Upper lobe of right lung (tissue), 1 donor: ENCODE results near the gene CALD1. TPM values are rescaled to one million over a fixed set of nuclear protein-coding genes. Genes with fewer than 3 reads are reported as not detected.

ENCODE experiments used
- ATAC-seq: fragments of 200-7000 bp; cut with Tn5 transposase; one replicate; pipeline ENCODE4 v1.9.1; 2020; ENCODE audit warnings: mild to moderate bottlenecking, moderate library complexity
- DNase-seq: peaks from one replicate; pipeline ENCODE4 v3.0.0-alpha.2; 2020
- H3K27ac ChIP-seq: fragments of 200-600 bp; one replicate; pipeline ENCODE4 v1.8.0; 2022
- H3K27me3 ChIP-seq: fragments of 200-600 bp; one replicate; pipeline ENCODE4 v1.8.0; 2022; ENCODE audit warnings: mild to moderate bottlenecking
- H3K36me3 ChIP-seq: fragments of 200-600 bp; one replicate; pipeline ENCODE4 v1.8.0; 2022
- H3K4me1 ChIP-seq: fragments of 200-600 bp; one replicate; pipeline ENCODE4 v1.8.0; 2022
- H3K4me3 ChIP-seq: fragments of 200-600 bp; one replicate; pipeline ENCODE4 v1.8.0; 2022; ENCODE audit warnings: mild to moderate bottlenecking
- H3K9me3 ChIP-seq: fragments of 200-600 bp; one replicate; pipeline ENCODE4 v1.8.0; 2022
- intact Hi-C: fragments of 100-400 bp; cut with DNase I; formaldehyde crosslinking; loops from one replicate; pipeline ENCODE4 v1.11.0; 2022
- total RNA-seq: library from RNA; stranded (reverse); fragmentation: NEBNext Ultra II Directional; extraction: Animal tissue kit (Norgen Biotek cat#: 25700); gene quantifications from one replicate; pipeline ENCODE4 v1.2.1, GENCODE V29; 2021
- TF ChIP-seq, protein P1 (sequence below): fragments of 200-600 bp; IDR thresholded peaks from one replicate; pipeline ENCODE4 v1.8.0; 2022; ENCODE audit warnings: antibody characterized with exemption
- donor health status: DM: no; HTN: yes; CAD: no; lungs with severe emphysema.

CALD1 gene
- total RNA-seq, 1 donor from 2014 or later, result 213 TPM

DNA sequence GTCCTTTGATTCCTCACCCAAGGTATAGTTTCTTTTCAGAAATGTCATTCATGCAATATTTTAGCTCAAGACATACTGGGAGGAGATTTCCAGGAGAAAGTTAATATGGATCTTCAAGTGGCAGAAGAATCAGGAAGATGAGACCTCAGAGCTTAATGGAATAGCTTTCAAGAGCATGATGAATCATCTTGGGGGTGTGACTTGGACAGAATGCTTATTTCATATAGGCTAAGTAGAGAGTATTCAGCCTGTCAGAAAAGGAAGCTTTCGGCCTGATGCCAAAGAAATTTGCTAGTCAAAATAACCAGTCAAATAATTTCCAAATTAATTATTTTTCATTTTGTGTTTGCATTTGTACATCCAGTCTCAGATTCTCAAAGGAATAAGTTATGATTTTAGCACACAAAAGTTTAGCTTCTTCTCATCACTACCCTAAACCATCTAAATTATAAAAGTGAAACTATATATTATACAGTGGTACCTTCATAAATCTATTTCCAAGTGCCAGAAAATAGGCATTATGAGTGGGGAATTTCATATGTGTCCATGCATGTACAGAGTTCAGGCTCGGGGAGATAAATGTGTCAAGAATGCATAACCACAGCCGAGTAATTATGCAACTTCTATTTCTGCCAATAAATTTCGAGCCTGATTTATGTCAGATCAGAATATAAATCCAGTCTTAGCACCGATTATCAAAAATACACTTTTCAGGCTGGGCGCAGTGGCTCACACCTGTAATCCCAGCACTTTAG is 27.3 kb upstream of the CALD1 start:
- Histone ChIP-seq H3K4me3 (no peak overlapping the region), H3K9me3 (no peaks in the 10 kb centered on the region), H3K27ac (no peak overlapping the region), H3K4me1 (no peaks in the 10 kb centered on the region), H3K27me3 (no peaks in the 10 kb centered on the region), H3K36me3 (no peaks in the 10 kb centered on the region)
- no peak for ATAC-seq
- TF ChIP-seq, protein P1, sequence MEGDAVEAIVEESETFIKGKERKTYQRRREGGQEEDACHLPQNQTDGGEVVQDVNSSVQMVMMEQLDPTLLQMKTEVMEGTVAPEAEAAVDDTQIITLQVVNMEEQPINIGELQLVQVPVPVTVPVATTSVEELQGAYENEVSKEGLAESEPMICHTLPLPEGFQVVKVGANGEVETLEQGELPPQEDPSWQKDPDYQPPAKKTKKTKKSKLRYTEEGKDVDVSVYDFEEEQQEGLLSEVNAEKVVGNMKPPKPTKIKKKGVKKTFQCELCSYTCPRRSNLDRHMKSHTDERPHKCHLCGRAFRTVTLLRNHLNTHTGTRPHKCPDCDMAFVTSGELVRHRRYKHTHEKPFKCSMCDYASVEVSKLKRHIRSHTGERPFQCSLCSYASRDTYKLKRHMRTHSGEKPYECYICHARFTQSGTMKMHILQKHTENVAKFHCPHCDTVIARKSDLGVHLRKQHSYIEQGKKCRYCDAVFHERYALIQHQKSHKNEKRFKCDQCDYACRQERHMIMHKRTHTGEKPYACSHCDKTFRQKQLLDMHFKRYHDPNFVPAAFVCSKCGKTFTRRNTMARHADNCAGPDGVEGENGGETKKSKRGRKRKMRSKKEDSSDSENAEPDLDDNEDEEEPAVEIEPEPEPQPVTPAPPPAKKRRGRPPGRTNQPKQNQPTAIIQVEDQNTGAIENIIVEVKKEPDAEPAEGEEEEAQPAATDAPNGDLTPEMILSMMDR, result no peak
- intact Hi-C loops, result no loop called here
- DNase-seq, result no peak

DNA sequence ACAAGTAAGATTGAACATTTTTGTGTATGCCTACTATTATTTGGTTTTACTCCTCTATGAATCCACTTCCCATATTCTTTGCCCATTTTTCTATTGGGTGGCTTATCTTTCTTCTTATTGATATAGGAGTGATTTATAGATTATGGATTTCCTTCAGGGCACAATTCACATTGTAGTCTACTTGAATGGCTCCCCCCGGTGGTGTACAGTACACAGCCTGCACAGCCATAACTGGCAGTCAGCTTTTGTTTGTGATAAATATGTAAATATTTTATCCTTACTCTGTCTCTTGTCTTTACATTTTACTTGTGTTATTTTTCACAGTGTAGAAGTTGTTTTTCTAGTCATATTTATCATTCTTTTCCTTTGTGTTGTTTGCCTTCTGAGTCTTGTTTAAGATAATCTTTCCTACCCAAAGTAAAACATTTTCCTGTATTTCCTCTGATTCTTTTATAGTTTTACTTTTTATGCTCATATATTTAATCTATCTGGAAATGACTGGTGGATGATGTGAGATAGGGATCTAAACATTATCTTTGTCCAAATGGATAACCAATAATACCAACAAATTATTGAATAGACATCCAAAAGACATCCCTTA is 23.9 kb upstream of the CALD1 start:
- H3K27me3 ChIP-seq, result no peaks in the 10 kb centered on the region
- no peak overlapping the region for H3K4me3 ChIP-seq
- ATAC-seq, result no peak
- no peaks in the 10 kb centered on the region for H3K36me3 ChIP-seq
- intact Hi-C loops, result no loop called here
- H3K9me3 ChIP-seq, result no peaks in the 10 kb centered on the region
- no peaks in the 10 kb centered on the region for H3K4me1 ChIP-seq
- DNase-seq, result no peak
- TF ChIP-seq, protein P1, result peak; percentile 59
- H3K27ac ChIP-seq, result no peak overlapping the region

GRCh38 chr7:134757938-134758337 is 21.5 kb upstream of the CALD1 start:
- intact Hi-C loops, result no loop called here
- DNase-seq, result no peak
- no peaks in the 10 kb centered on the region for H3K4me1 ChIP-seq
- H3K27me3 ChIP-seq, result no peaks in the 10 kb centered on the region
- no peak overlapping the region for H3K4me3 ChIP-seq
- H3K36me3 ChIP-seq, result no peaks in the 10 kb centered on the region
- TF ChIP-seq, protein P1, result no peak
- no peak overlapping the region for H3K27ac ChIP-seq
- ATAC-seq, result no peak
- no peaks in the 10 kb centered on the region for H3K9me3 ChIP-seq

- Histone ChIP-seq H3K4me1 (no peaks in the 10 kb centered on the region), H3K36me3 (no peaks in the 10 kb centered on the region), H3K9me3 (no peaks in the 10 kb centered on the region), H3K27me3 (no peaks in the 10 kb centered on the region), H3K27ac (no peak overlapping the region), H3K4me3 (no peak overlapping the region)
- TF ChIP-seq, protein P1, result no peak
- intact Hi-C loops, result no loop called here
- ATAC-seq (no peak), DNase-seq (no peak)
Measured at GRCh38 chr7:134758981-134759380, 20.5 kb upstream of the CALD1 start.

DNA sequence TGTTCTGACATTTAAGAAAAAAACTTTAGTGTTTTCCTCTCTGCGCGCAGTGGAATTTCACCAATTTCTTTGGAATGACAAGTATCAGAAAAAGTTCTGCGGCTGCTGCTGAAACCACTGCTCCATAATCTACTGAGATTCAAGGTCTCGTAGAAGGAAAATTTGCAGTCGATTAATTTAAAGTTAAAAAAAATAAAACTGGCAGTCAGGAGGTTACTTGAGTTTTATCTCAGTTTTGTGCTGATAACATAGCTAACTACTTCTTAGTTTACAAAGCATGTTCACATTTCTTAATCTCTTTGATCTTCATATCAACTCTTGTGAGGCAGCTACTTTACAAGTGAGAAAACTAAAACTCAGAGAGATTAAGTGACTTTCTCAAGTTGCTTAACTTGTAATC is 18.2 kb upstream of the CALD1 start:
- no peak overlapping the region for H3K4me3 ChIP-seq
- TF ChIP-seq, protein P1, result no peak
- no peak overlapping the region for H3K27ac ChIP-seq
- no peaks in the 10 kb centered on the region for H3K27me3 ChIP-seq
- H3K36me3 ChIP-seq, result no peaks in the 10 kb centered on the region
- intact Hi-C loops, result no loop called here
- H3K4me1 ChIP-seq, result no peaks in the 10 kb centered on the region
- DNase-seq (no peak), ATAC-seq (no peak)
- H3K9me3 ChIP-seq, result no peaks in the 10 kb centered on the region
